Measurements from ENCODE around the gene ACYP2.

GRCh38 chr2:54074606-54075341 is 40.6 kb upstream of the ACYP2 start:
- no peak for TF ChIP-seq POLR2A (IDR thresholded peaks at IDR 0.05)
- no peak for TF ChIP-seq CTCF (IDR thresholded peaks at IDR 0.05)
